ENCODE measurements around the gene NCCRP1. TPM values are rescaled to one million over a fixed set of nuclear protein-coding genes. Genes with fewer than 3 reads are reported as not detected.

NCCRP1 gene
- total RNA-seq, 4 donors from 2014 or later = 0.46 TPM; not detected in 3

DNA sequence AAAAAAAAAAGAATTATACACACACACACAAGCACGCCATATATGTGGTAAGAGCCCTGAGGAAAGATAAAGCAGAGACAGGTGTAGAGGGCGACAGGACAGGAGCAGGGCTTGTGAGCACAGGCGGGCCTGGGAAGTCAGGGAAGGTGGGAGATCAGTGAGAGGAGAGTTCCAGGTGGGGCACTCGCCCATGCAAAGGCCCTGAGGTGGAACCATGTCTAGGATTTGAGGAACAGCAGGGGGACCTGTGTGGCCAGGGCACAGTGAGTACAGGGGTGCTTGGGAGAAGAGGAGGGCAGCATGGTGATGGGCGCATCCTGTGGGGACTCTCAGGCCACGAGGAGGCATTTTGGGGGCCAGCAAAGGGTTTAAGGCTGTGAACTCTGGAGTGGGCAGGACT, 32.5 kb upstream of the NCCRP1 start:
- TF ChIP-seq, protein P1, sequence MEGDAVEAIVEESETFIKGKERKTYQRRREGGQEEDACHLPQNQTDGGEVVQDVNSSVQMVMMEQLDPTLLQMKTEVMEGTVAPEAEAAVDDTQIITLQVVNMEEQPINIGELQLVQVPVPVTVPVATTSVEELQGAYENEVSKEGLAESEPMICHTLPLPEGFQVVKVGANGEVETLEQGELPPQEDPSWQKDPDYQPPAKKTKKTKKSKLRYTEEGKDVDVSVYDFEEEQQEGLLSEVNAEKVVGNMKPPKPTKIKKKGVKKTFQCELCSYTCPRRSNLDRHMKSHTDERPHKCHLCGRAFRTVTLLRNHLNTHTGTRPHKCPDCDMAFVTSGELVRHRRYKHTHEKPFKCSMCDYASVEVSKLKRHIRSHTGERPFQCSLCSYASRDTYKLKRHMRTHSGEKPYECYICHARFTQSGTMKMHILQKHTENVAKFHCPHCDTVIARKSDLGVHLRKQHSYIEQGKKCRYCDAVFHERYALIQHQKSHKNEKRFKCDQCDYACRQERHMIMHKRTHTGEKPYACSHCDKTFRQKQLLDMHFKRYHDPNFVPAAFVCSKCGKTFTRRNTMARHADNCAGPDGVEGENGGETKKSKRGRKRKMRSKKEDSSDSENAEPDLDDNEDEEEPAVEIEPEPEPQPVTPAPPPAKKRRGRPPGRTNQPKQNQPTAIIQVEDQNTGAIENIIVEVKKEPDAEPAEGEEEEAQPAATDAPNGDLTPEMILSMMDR (IDR thresholded peaks at IDR 0.05) = no peak
- no peak for ATAC-seq (ENCODE audit: low FRiP score)

DNA sequence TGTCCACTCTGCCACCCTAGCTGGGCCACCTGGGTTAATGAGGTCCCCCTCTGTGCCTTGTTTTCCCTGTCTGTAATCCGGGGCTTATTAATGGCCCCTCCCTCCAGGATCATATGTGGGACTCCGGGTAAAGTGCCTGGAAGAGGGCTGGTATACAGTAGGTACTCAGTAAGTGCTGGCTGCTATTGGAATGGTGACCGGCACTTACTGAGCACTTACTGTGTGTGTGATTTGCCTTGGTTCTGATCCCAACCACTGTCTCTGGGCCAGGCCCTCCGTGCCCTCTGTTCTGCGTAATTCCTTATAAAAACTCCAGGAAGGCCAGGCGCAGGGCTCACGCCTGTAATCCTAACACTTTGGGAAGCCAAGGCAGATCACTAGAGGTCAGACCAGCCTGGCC, 30.9 kb upstream of the NCCRP1 start:
- TF ChIP-seq, protein P1 (IDR thresholded peaks at IDR 0.05) = no peak
- no peak for DNase-seq (ENCODE audit: low spot score)
- no peak for ATAC-seq (ENCODE audit: low FRiP score)

More for the DNA sequence above, 32.5 kb upstream of the NCCRP1 start:
- no peak for DNase-seq (ENCODE audit: low spot score)

DNA sequence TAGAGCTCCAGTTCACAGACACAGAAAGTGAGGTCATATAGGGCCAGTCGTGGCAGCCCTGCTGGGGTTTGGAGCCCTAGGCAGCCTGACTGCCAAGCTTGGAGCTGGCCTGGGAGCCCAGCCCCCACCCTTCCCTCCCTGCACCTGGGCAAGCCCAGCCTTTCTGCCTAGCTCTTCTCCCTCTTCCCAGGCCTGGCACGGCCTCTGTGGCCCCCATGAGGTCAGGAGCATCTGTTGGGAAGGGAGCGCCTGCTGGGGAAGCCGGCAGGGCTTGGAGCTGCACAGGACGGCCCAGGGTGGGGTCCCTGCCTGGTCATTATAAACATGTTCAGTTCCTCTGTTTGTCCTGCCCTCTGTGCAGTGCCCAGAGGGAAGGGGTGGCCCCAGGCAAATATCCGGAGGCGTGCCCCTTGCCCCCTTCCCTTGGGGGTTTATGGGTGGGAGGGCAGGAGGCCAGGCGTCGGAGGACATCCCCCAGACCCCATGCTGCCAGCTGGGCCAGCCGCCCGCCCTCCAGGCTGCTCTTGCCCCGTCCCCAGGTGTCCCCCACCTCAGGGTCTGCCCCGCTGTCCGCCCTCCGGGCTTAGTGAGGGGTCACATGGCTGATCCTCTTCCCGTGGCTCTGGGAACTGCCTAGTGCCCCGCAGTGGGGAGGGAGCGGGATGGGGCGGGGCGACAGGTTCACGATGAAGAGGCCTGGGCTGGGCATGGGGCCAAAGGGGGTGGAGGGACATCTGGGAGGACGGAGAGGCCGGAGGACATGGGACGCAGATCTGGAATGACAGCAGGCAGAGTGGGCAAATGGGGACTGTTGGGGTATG, 30.0 kb upstream of the NCCRP1 start:
- TF ChIP-seq, protein P1 (IDR thresholded peaks at IDR 0.05) = no peak
- DNase-seq (ENCODE audit: low spot score) (no peak), ATAC-seq (ENCODE audit: low FRiP score) (no peak)

DNA sequence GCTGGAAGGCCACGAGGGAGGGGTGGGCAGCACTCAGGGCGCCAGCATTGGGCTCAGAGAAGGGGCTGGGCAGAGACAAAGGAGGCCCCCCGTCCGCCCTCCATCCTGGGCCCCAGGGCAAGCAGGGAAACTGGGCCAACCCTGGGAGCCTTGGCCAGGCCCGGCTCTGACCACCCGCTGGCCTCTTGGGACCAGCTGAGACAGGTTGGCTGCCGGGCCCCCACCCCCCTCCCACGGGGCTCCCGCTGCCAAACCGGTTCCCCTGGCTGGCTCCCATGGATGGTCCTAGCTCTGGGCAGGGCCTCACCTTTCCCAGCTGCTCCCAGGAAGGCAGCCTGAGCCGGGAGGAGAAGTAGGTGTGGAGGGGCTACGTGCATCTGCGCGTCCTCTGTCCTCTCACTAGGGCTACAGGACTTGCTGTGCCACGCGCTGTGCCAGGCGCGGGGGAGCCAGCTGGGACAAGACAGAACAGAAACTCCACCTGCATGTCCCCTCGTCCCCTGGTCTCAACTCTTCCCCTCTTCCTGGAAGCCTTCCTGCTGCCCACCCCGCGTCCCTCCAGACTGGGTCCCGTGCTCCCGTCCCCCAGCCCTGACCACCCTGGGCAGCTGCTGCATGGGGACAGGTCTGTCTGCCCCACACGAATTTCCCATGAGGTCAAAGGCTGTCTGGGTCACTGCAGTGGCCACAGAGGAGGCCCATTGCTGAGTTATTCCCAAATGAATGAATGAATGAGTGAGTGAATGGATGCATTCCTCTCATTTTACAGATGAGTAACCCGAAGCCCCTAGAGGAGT, 29.1 kb upstream of the NCCRP1 start:
- ATAC-seq (ENCODE audit: low FRiP score) = peak; percentile 26
- no peak for DNase-seq (ENCODE audit: low spot score)

DNA sequence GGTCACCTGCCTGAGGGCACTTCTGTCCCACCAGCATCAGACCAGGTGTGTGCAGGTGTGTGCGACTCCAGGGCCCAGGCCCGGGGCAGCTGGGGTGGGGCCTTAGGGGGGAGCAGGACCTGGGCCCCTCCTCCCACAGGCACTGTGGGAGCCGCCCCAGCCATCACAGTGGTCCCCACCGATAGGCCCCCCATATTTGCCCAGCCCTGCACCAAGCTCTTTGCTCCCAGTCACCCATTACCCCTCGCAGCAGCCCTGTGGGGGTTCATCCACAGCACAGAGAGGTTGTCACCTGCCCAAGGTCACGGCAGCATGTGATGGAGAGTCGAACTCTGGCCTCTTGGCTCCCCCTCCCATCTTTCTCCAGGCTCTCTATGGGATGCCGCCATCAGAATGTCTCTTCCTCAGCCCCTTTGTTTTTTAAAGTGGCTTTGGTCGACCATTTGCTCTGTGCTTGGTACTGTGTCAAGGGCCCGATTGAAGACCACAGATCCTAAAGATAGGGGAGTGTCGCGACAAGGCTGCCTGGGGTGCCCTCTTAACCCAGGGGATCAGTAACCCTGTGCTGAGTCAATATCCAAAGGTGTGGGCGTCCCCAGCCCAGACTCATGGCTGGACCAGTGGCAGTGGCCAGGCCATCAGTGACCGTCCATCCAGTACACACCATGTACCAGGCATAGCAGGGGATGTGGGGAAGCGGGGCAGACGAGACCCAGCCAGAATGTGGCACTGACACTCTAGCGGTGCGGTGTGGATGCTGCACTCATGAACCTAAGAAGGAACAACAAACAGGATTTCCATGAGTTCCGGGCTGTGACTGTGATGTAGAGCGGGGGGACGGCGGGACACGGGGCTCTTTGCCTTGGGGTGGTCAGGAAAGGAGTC, 28.3 kb upstream of the NCCRP1 start:
- TF ChIP-seq, protein P1 (IDR thresholded peaks at IDR 0.05) = no peak
- DNase-seq (ENCODE audit: low spot score) (no peak), ATAC-seq (ENCODE audit: low FRiP score) (no peak)

More for the DNA sequence above, 29.1 kb upstream of the NCCRP1 start:
- TF ChIP-seq, protein P1 (IDR thresholded peaks at IDR 0.05) = no peak

DNA sequence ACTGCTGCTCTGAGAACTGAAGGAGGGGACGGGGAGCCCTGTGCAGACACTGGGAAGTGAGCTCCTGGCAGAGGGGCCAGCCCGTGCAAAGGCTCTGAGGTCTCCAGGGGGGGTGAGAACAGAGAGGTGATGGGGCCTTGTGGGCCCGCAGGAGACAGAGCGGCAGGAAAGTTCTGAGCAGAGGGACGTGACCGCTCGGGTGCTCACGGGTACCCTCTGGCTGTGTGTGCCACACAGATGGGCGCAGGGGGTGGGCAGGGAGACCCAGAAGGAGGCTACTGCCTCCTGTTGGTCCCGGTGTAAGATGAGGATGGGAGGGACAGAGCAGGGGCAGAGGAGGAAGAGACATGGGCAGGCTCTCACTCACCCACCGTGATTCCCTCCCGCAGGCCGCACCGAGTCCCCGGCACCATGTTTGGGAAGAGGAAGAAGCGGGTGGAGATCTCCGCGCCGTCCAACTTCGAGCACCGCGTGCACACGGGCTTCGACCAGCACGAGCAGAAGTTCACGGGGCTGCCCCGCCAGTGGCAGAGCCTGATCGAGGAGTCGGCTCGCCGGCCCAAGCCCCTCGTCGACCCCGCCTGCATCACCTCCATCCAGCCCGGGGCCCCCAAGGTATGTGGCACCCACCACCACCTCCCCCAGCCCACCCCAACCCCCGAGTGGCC, 27.5 kb upstream of the NCCRP1 start:
- ATAC-seq (ENCODE audit: low FRiP score) (no peak), DNase-seq (ENCODE audit: low spot score) (no peak)

More for the DNA sequence above, 27.5 kb upstream of the NCCRP1 start:
- TF ChIP-seq, protein P1 (IDR thresholded peaks at IDR 0.05) = no peak
